Measurements from ENCODE around the gene DNAAF1.

The DNAAF1 gene

GRCh38 chr16:84182680-84183571 lies 37.8 kb downstream of the DNAAF1 start:
- DNase-seq (ENCODE audit: low read depth, low spot score) = no peak
- TF ChIP-seq, protein P1, sequence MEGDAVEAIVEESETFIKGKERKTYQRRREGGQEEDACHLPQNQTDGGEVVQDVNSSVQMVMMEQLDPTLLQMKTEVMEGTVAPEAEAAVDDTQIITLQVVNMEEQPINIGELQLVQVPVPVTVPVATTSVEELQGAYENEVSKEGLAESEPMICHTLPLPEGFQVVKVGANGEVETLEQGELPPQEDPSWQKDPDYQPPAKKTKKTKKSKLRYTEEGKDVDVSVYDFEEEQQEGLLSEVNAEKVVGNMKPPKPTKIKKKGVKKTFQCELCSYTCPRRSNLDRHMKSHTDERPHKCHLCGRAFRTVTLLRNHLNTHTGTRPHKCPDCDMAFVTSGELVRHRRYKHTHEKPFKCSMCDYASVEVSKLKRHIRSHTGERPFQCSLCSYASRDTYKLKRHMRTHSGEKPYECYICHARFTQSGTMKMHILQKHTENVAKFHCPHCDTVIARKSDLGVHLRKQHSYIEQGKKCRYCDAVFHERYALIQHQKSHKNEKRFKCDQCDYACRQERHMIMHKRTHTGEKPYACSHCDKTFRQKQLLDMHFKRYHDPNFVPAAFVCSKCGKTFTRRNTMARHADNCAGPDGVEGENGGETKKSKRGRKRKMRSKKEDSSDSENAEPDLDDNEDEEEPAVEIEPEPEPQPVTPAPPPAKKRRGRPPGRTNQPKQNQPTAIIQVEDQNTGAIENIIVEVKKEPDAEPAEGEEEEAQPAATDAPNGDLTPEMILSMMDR (IDR thresholded peaks at IDR 0.05; ENCODE audit: low read depth, low read length) = no peak
- no peak overlapping the region for H3K4me3 ChIP-seq (ENCODE audit: low read depth, low read length)
- in situ Hi-C loops (cut with HindIII; ENCODE audit: low sequenced_read_pairs) = no loop called here

- TF ChIP-seq, protein P1 (IDR thresholded peaks at IDR 0.05; ENCODE audit: low read depth, low read length) = no peak
- no peak overlapping the region for H3K4me3 ChIP-seq (ENCODE audit: low read depth, low read length)
- in situ Hi-C loops (cut with HindIII; ENCODE audit: low sequenced_read_pairs) = no loop called here
- DNase-seq (ENCODE audit: low read depth, low spot score) = no peak
Observed at GRCh38 chr16:84183572-84183875, 38.4 kb downstream of the DNAAF1 start.

DNA sequence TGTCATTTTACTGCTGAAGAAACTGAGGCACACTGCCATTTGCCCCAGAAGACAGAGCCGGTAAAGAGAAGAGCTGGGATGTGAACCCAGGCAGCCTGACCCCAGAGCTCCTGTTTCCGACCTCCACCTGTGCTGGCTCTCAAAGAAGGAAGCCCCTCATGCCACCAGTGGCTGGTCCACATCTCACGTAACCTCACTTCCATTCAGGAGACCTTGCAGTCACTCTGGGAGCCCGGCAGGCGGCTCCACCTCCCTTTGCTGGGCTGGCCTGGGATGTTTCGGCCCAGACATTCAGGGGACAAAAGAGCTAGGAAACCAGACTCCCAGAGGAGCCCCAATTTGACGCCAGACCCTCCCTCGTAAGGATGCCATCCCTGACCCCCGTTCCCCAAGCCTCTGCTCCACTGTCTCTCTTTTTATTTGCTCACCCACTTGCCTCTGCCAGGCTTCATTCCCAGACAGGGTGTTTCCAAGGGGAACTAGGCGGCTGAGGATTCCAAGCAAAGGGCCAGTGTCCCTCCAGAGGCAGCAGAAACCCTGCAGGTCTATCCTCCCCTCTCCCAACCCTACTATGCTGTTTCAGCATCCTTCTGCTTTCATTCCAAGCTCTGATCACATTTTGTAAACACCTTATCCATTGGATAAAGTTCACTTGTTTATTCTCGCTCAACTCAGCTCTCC lies 38.9 kb downstream of the DNAAF1 start:
- DNase-seq (ENCODE audit: low read depth, low spot score) = no peak
- in situ Hi-C loops (cut with HindIII; ENCODE audit: low sequenced_read_pairs) = no loop called here
- H3K4me3 ChIP-seq (ENCODE audit: low read depth, low read length) = no peak overlapping the region
- TF ChIP-seq, protein P1 (IDR thresholded peaks at IDR 0.05; ENCODE audit: low read depth, low read length) = peak; percentile 44

GRCh38 chr16:84184775-84185174 lies 39.7 kb downstream of the DNAAF1 start:
- TF ChIP-seq, protein P1 (IDR thresholded peaks at IDR 0.05; ENCODE audit: low read depth, low read length) = no peak
- H3K4me3 ChIP-seq (ENCODE audit: low read depth, low read length) = no peak overlapping the region
- no peak for DNase-seq (ENCODE audit: low read depth, low spot score)
- in situ Hi-C loops (cut with HindIII; ENCODE audit: low sequenced_read_pairs) = no loop called here

GRCh38 chr16:84186685-84187437 lies 41.8 kb downstream of the DNAAF1 start, which contains the start of gene TAF1C:
Gene TAF1C (minus strand): TSS chr16:84187057. CDS start chr16:84184988, 2,069 bp downstream.
- TF ChIP-seq, protein P1 (IDR thresholded peaks at IDR 0.05; ENCODE audit: low read depth, low read length) = peak; percentile 98
- H3K4me3 ChIP-seq (ENCODE audit: low read depth, low read length) = peak within 1 kb of the TSS; percentile 94
- DNase-seq (ENCODE audit: low read depth, low spot score) = peak; percentile 98
- in situ Hi-C loops (cut with HindIII; ENCODE audit: low sequenced_read_pairs) = no loop called here

DNA sequence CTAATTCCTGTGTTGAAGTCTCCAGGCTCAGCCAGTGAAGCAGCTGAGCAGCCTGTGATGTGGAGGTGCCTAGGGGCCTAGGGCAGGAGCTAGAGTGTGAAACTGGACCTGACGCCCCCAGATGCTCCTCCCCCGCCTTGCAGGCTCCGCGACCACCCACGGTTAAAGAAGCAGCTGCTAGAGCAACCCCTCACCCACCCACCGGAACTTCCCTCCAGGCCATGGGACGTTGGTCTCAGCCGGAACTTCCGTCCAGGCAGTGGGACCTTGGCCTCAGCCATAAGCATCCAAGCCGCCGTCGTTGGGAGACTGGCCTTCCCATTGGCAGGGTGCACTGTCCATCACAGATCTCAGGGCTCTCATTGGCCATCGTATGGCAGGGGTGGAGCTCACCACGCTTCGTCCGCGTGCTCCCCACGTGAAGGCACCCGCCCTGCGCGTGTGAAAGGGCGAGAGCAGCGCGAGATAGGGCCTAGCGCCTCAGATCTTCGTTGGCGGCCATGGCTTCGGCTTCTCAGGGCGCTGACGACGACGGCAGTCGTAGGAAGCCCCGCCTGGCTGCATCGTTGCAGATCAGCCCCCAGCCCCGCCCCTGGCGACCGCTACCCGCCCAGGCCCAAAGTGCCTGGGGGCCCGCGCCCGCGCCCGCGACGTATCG lies 45.8 kb downstream of the DNAAF1 start, which contains the start of gene ADAD2:
TSS of gene ADAD2 (plus strand) at position 427 of the 658 bp plus-strand sequence. CDS start at position 501, 74 bp downstream.
- in situ Hi-C loops (cut with HindIII; ENCODE audit: low sequenced_read_pairs) = no loop called here
- DNase-seq (ENCODE audit: low read depth, low spot score) = no peak
- no peak within 1 kb of the TSS for H3K4me3 ChIP-seq (ENCODE audit: low read depth, low read length)
- TF ChIP-seq, protein P1 (IDR thresholded peaks at IDR 0.05; ENCODE audit: low read depth, low read length) = no peak
